Esophagus (tissue), 2 donors: ENCODE measurements around the gene CDYL. TPM values are rescaled to one million over a fixed set of nuclear protein-coding genes. Genes with fewer than 3 reads are reported as not detected.

Experiments used
- H3K27ac ChIP-seq, 2 donors: one replicate each; pipeline ENCODE4 v1.5.1; 2013; ENCODE audit warnings: low read depth in 2 of 2, mild to moderate bottlenecking in 2 of 2, inconsistent platforms in 1 of 2, low read length in 1 of 2, moderate library complexity in 1 of 2
- H3K27me3 ChIP-seq, 2 donors: one replicate each; pipeline ENCODE4 v1.6.1; 2013; ENCODE audit warnings: low read length in 2 of 2, control low read depth in 1 of 2, mild to moderate bottlenecking in 1 of 2; ENCODE audit not compliant: insufficient read depth in 2 of 2, control insufficient read depth in 1 of 2
- H3K36me3 ChIP-seq, 2 donors: one replicate each; pipeline ENCODE4 v1.6.1; 2013; ENCODE audit warnings: low read length in 1 of 2; ENCODE audit not compliant: control insufficient read depth in 2 of 2, insufficient read depth in 2 of 2
- H3K4me1 ChIP-seq, 2 donors: one replicate each; pipeline ENCODE4 v1.6.1; 2013; ENCODE audit warnings: low read length in 1 of 2; ENCODE audit not compliant: control insufficient read depth in 2 of 2, insufficient read depth in 2 of 2
- H3K4me3 ChIP-seq, 2 donors: one replicate each; pipeline ENCODE4 v1.5.1; 2013; ENCODE audit warnings: low read length in 2 of 2, mild to moderate bottlenecking in 2 of 2, low read depth in 1 of 2, moderate library complexity in 1 of 2
- H3K9me3 ChIP-seq, 2 donors: one replicate each; pipeline ENCODE4 v1.6.1; 2013; ENCODE audit warnings: mild to moderate bottlenecking in 2 of 2, low read depth in 1 of 2, low read length in 1 of 2, moderate library complexity in 1 of 2; ENCODE audit not compliant: control insufficient read depth in 2 of 2, insufficient read depth in 1 of 2
- WGBS, 2 donors: extraction: QIAGEN DNeasy Blood & Tissue Kit; methylation state at CpG; one replicate each; pipeline ENCODE4 v1.1.7; 2013; 5-methylcytosine and 5-hydroxymethylcytosine counted together
- polyA plus RNA-seq, 2 donors: library from polyadenylated mRNA; stranded (reverse); fragments of 200-250 nt; gene quantifications; one replicate each; pipeline ENCODE4 v1.2.3, GENCODE V29; 2013
- donor health status: healthy with polysubstance abuse.
- donor health status: Bipolar disorder and iron deficiency.

The CDYL gene
- polyA plus RNA-seq, 2 donors, result 9.0 to 10.5 TPM

GRCh38 chr6:4930025-4930691 is 154.0 kb downstream of the CDYL start:
- Histone ChIP-seq H3K27ac (no peak overlapping the region), H3K4me3 (no peak overlapping the region), H3K4me1 (peaks cover 10 to 21% of the 10 kb centered on the region in 2 donors), H3K36me3 (no peaks in the 10 kb centered on the region), H3K27me3 (no peaks in the 10 kb centered on the region), H3K9me3 (no peaks in the 10 kb centered on the region)
- 89 to 96% methylated on average over 4 of the region's 4 CpGs for WGBS, 2 donors

GRCh38 chr6:4931530-4932227 is 155.5 kb downstream of the CDYL start:
- no peaks in the 10 kb centered on the region for H3K9me3 ChIP-seq
- no peaks in the 10 kb centered on the region for H3K36me3 ChIP-seq
- H3K4me1 ChIP-seq, result peaks cover 10 to 19% of the 10 kb centered on the region in 2 donors
- peak overlapping the region in 1 of 2 donors; percentile 79 for H3K27ac ChIP-seq
- H3K4me3 ChIP-seq, result no peak overlapping the region
- 83% methylated on average over 11 of the region's 11 CpGs for whole genome bisulfite sequencing, 2 donors
- no peaks in the 10 kb centered on the region for H3K27me3 ChIP-seq

GRCh38 chr6:4932228-4932903 is 156.2 kb downstream of the CDYL start:
- Histone ChIP-seq H3K4me3 (no peak overlapping the region), H3K27ac (no peak overlapping the region), H3K9me3 (no peaks in the 10 kb centered on the region), H3K4me1 (peaks cover 10 to 19% of the 10 kb centered on the region in 2 donors), H3K27me3 (no peaks in the 10 kb centered on the region), H3K36me3 (no peaks in the 10 kb centered on the region)
- 62 to 64% methylated on average over 8 of the region's 8 CpGs for WGBS, 2 donors

- H3K36me3 ChIP-seq, result no peaks in the 10 kb centered on the region
- no peaks in the 10 kb centered on the region for H3K27me3 ChIP-seq
- no peak overlapping the region for H3K27ac ChIP-seq
- H3K4me1 ChIP-seq, result peaks cover 10 to 17% of the 10 kb centered on the region in 2 donors
- WGBS, 2 donors, result 87 to 92% methylated on average over 10 of the region's 10 CpGs
- no peaks in the 10 kb centered on the region for H3K9me3 ChIP-seq
- H3K4me3 ChIP-seq, result no peak overlapping the region
These were observed 159.3 kb downstream of the CDYL start for GRCh38 chr6:4935486-4935885.

- Histone ChIP-seq H3K27ac (no peak overlapping the region), H3K4me3 (no peak overlapping the region), H3K27me3 (no peaks in the 10 kb centered on the region), H3K36me3 (no peaks in the 10 kb centered on the region), H3K4me1 (peaks cover 10 to 17% of the 10 kb centered on the region in 2 donors), H3K9me3 (no peaks in the 10 kb centered on the region)
- 78 to 82% methylated on average over 13 of the region's 13 CpGs for WGBS, 2 donors
These were observed 159.9 kb downstream of the CDYL start for GRCh38 chr6:4935975-4936680.

GRCh38 chr6:4936681-4937041 is 160.5 kb downstream of the CDYL start:
- 39 to 57% methylated on average over 4 of the region's 4 CpGs for WGBS, 2 donors
- Histone ChIP-seq H3K27ac (no peak overlapping the region), H3K9me3 (no peaks in the 10 kb centered on the region), H3K36me3 (no peaks in the 10 kb centered on the region), H3K4me1 (peaks cover 9 to 14% of the 10 kb centered on the region in 2 donors), H3K27me3 (no peaks in the 10 kb centered on the region), H3K4me3 (no peak overlapping the region)

- 91 to 94% methylated on average over 9 of the region's 9 CpGs for WGBS, 2 donors
- no peaks in the 10 kb centered on the region for H3K36me3 ChIP-seq
- H3K27ac ChIP-seq, result no peak overlapping the region
- H3K27me3 ChIP-seq, result no peaks in the 10 kb centered on the region
- H3K4me3 ChIP-seq, result no peak overlapping the region
- peaks cover 6 to 8% of the 10 kb centered on the region in 2 donors for H3K4me1 ChIP-seq
- no peaks in the 10 kb centered on the region for H3K9me3 ChIP-seq
These were observed 161.2 kb downstream of the CDYL start for GRCh38 chr6:4937414-4937813.

GRCh38 chr6:4939241-4939640 is 163.0 kb downstream of the CDYL start:
- H3K4me3 ChIP-seq, result no peak overlapping the region
- H3K27me3 ChIP-seq, result no peaks in the 10 kb centered on the region
- peaks cover 0 to 6% of the 10 kb centered on the region in 2 donors for H3K4me1 ChIP-seq
- 70 to 84% methylated on average over 1 of the region's 1 CpG for WGBS, 2 donors
- no peak overlapping the region for H3K27ac ChIP-seq
- no peaks in the 10 kb centered on the region for H3K9me3 ChIP-seq
- H3K36me3 ChIP-seq, result no peaks in the 10 kb centered on the region

- Histone ChIP-seq H3K36me3 (peaks cover 0 to 6% of the 10 kb centered on the region in 2 donors), H3K27ac (no peak overlapping the region), H3K4me3 (no peak overlapping the region), H3K27me3 (no peaks in the 10 kb centered on the region), H3K4me1 (peaks cover 0 to 6% of the 10 kb centered on the region in 2 donors), H3K9me3 (no peaks in the 10 kb centered on the region)
- 70 to 80% methylated on average over 5 of the region's 5 CpGs for WGBS, 2 donors
These were observed 164.2 kb downstream of the CDYL start for GRCh38 chr6:4940416-4940815.
